ENCODE data around the gene SLC8A2. TPM values are rescaled to one million over a fixed set of nuclear protein-coding genes. Genes with fewer than 3 reads are reported as not detected.

Gene SLC8A2
- total and polyA plus RNA-seq, 9 donors: 0.07 to 1.3 (median 0.39) TPM; not detected in 3

- WGBS, 3 donors: 55 to 64% (median 62%) methylated on average over 6 of the region's 6 CpGs
Observed at GRCh38 chr19:47507012-47507411, 35.3 kb upstream of the SLC8A2 start.

DNA sequence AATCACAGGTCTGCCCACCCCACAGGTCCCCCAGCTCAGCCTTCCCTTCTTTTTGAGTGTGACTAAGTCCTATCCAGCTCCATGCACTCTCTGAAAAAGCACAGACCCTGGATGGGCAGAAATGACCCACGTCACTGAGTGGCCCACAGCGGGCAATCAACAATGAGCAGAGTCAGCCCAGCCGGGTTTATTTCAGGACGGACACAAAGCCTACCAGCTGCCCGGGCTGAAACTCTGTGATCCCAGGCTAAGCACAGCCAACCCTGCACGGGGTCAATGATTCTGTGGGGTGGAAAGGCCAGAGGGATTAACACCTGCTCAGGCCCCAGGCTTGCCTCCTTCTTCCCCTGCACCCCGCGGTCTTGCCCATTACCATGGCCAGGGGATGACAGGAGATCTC lies 34.8 kb upstream of the SLC8A2 start:
- intact Hi-C loops (cut with DNase I): no loop called here
- Histone ChIP-seq H3K4me3 (no peak overlapping the region), H3K36me3 (no peaks in the 10 kb centered on the region), H3K27ac (no peak overlapping the region), H3K27me3 (no peaks in the 10 kb centered on the region), H3K4me1 (ENCODE audit: insufficient read depth) (peaks cover 25% of the 10 kb centered on the region), H3K9me3 (no peaks in the 10 kb centered on the region)
- no peak for DNase-seq
- TF ChIP-seq POLR2A (IDR thresholded peaks at IDR 0.05) (no peak), CTCF (IDR thresholded peaks at IDR 0.05) (no peak), EP300 (IDR thresholded peaks at IDR 0.05) (no peak)
- 81 to 83% (median 82%) methylated on average over 8 of the region's 8 CpGs for WGBS, 3 donors

More at GRCh38 chr19:47507012-47507411, 35.3 kb upstream of the SLC8A2 start:
- H3K36me3 ChIP-seq: no peaks in the 10 kb centered on the region
- no peaks in the 10 kb centered on the region for H3K9me3 ChIP-seq
- H3K27ac ChIP-seq: no peak overlapping the region
- no peaks in the 10 kb centered on the region for H3K27me3 ChIP-seq
- peaks cover 30% of the 10 kb centered on the region for H3K4me1 ChIP-seq (ENCODE audit: insufficient read depth)
- no peak for TF ChIP-seq EP300 (IDR thresholded peaks at IDR 0.05)
- TF ChIP-seq POLR2A (IDR thresholded peaks at IDR 0.05): no peak
- no peak for TF ChIP-seq CTCF (IDR thresholded peaks at IDR 0.05)
- H3K4me3 ChIP-seq: no peak overlapping the region
- DNase-seq: no peak
- intact Hi-C loops (cut with DNase I): no loop called here

DNA sequence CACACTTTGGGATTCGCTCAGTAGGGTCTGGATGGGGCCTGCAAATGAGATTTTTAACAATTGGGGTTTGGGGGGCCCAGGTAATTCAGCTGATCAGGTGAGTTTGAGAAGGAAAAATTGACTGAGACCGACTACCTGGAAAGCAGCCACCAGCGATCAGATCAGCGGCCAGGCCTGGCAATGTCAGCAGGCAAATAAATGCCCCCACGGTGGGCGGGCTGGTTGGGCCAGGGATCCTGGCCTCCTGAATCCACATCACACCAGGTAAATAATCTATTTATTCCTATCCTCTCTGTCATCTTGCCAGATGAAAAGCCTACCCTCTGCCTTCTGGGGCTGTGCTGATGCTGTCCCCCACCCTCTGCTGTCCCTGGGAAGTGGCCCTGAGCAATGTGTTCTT lies 33.8 kb upstream of the SLC8A2 start:
- no peaks in the 10 kb centered on the region for H3K36me3 ChIP-seq

GRCh38 chr19:47503826-47504150 lies 32.1 kb upstream of the SLC8A2 start:
- DNase-seq: no peak
- TF ChIP-seq POLR2A (IDR thresholded peaks at IDR 0.05) (no peak), CTCF (IDR thresholded peaks at IDR 0.05) (no peak), EP300 (IDR thresholded peaks at IDR 0.05) (no peak)
- peaks cover 10% of the 10 kb centered on the region for H3K4me1 ChIP-seq (ENCODE audit: insufficient read depth)
- H3K9me3 ChIP-seq: no peaks in the 10 kb centered on the region
- no peaks in the 10 kb centered on the region for H3K27me3 ChIP-seq
- 71 to 89% (median 81%) methylated on average over 5 of the region's 5 CpGs for WGBS, 3 donors
- intact Hi-C loops (cut with DNase I): no loop called here
- H3K4me3 ChIP-seq: no peak overlapping the region
- H3K27ac ChIP-seq: no peak overlapping the region
- H3K36me3 ChIP-seq: no peaks in the 10 kb centered on the region

More for the DNA sequence above, 33.8 kb upstream of the SLC8A2 start:
- TF ChIP-seq CTCF (IDR thresholded peaks at IDR 0.05) (no peak), EP300 (IDR thresholded peaks at IDR 0.05) (no peak), POLR2A (IDR thresholded peaks at IDR 0.05) (no peak)
- 89 to 94% (median 94%) methylated on average over 6 of the region's 6 CpGs for WGBS, 3 donors
- H3K9me3 ChIP-seq: no peaks in the 10 kb centered on the region
- intact Hi-C loops (cut with DNase I): no loop called here
- H3K4me1 ChIP-seq (ENCODE audit: insufficient read depth): peaks cover 17% of the 10 kb centered on the region
- no peak overlapping the region for H3K4me3 ChIP-seq
- no peak for DNase-seq
- H3K27ac ChIP-seq: no peak overlapping the region
- H3K27me3 ChIP-seq: no peaks in the 10 kb centered on the region

All from ovary (tissue), 9 donors.